HG02885 (cell line): ENCODE data around the gene NEUROD1.

Source experiments
- ATAC-seq: cut with Tn5 transposase; IDR thresholded peaks from one replicate; pipeline ENCODE4 v1.9.1; 2021; ENCODE audit warnings: mild to moderate bottlenecking; ENCODE audit not compliant: unreplicated experiment, poor library complexity

Gene NEUROD1

DNA sequence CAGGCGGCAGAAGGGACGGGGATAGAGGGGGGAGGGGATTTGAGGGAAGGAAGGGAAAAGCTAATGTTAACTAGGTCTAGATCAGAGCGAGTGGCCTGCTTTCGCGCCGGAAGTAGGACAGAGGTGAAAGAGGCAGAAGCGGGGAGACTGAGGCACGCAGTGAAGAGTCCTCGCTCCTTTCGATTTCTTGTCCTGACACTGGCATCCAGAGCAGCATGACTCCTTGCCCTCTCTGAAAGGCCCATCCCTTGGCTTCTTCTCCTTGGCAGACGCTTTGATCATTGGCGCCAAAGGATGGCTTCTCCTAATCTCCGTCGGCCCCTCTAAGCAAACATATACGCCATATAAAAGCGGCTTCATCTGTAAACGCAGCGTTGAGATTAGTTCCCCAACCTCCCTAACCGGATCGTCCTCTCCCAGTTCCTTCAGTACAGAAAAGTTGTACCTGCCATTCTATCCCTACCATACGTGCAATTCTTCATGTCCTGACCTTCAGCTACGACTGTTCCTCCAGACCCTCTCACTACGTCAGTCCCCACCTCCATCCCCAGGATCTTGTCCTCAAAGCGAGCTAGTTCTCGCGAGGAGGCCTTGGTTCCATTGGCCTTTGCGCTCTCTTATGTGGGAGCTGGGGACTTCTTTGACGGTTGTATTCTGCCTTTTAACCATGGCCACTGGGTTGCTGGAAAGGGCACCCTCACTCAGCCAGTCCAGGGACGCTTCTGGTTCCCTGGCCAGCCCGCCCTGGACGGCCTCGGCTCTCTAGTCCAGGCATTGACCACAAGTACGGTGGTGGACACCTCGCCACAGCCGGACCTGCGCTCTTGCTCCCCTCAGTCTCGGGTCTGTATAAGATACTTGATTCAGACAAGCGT lies 857 bp upstream of the NEUROD1 start:
- ATAC-seq, result no peak

DNA sequence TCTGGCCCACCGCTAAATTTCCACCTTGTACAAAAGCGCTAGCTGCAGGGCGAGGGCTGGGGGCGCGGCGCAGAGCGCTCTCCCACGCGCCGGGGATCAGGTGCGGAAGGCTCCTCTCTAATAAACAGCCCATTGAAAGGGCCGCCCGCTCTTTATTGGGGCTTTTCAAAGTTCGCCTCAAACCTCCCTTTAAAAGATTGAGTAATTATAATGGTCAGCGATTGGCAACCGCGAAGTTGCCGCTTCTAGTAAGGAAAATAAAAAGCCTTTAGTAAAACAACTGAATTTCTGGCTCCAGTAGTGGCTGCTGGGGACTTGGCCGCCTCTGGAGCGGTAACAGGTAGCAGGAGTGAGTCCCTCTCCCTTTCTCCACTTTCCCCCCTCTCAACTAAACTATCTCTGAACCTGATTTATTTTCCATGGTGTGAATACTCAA lies 755 bp downstream of the NEUROD1 start:
- no peak for ATAC-seq

DNA sequence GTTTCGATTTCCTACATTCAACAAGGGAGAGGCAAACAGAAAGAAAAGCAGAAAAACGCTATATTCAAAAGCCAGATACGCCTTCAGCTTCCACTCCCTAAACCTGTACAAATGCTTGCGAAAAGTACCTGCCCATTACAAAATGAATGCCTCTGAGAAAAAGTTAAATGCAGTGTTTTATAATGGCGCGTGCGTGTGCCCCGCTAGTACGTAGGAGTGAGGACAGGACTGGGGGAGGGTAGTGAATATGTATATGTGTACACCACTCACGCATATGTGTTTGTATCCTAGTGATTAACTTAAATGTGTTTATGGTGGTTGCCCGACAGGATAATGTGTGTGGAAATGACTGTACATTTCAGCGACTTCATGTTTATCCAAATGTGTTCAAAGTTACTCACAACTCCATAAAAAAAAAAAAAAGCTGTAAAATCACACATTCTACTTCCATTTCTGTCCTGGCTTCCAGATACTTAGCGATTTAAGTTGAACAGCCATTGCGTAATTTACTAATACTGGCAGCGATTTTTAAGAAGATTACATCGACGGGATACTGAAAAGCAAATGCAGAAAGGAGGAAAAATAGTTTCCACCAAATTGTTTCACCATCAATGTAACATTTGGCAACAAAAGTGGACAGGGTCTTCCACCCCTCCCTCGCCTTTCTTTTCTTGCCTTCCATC lies 1.3 kb downstream of the NEUROD1 start:
- no peak for ATAC-seq

DNA sequence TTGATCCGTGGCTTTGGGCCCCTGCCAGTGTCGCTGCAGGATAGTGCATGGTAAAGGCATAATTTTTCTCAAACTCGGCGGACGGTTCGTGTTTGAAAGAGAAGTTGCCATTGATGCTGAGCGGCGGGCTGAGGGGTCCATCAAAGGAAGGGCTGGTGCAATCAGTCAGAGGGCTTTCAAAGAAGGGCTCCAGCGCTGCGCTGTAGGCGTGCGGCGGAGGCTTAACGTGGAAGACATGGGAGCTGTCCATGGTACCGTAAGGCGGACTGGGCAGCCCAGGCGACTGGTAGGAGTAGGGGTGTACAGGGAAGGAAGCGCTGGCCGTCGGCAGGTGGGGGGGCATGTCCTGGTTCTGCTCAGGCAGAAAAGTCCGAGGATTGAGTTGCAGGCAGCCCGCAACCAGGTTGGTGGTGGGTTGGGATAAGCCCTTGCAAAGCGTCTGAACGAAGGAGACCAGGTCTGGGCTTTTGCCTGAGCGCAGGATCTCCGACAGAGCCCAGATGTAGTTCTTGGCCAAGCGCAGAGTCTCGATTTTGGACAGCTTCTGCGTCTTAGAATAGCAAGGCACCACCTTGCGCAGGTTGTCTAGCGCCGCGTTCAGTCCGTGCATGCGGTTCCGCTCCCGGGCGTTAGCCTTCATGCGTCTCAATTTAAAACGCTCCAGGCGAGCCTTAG lies 2.3 kb downstream of the NEUROD1 start:
- ATAC-seq, result peak; percentile 50

DNA sequence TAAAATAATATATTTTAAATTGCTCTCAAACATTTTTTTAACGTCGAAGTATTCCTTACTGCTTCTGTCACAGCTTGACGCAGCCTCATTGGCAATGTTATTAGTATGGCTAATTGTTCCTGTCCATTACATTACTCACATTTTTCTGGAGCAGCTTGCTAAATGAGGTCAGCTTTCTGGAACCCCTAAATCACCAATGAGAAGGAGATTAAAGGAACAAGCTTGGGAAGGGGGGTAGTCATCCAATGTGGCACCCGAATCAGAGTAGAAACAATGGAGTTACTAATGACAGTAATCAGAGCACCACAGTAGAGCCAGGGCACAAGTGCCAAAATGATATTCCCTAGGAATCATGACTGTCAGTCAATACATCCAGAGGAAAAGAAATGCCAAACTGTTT lies 5.1 kb downstream of the NEUROD1 start:
- no peak for ATAC-seq

DNA sequence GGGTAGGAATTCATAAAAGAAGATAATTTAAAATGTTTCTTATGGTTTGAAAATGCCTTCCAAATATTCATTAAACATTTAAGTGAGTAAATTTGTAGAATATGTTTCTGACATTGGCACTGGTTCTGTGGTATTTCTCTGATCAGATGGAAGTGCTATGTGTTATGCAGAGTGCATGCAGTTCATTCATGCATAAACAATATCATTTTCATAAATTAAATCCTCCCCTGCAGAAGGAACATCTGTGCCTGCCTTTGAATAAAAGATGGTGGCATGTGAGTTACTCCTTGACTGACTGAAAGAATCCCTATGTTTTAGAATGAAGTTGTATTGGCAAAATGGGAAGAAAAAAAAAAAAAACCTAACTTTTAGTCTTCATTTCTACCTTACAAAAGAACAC lies 5.9 kb downstream of the NEUROD1 start:
- ATAC-seq, result no peak

DNA sequence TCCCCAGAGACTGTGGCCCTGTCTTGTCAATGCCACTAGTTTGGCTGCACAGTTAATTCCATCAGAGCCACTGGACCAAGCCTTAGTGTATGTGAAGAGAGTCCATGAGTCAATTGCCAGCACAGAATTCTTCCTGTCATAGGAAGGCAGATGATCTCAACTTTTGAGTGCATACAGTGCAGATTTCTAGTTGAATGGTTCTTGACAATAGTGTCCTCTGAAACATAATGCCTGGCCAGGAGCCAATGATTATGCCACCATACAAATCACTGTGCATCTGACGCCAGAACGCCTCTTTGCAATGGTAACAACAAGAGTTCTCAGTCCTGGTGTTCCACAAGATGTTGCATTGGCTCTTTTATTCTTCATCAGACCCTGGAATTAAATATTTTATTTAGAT lies 7.1 kb downstream of the NEUROD1 start:
- ATAC-seq, result peak; percentile 18

DNA sequence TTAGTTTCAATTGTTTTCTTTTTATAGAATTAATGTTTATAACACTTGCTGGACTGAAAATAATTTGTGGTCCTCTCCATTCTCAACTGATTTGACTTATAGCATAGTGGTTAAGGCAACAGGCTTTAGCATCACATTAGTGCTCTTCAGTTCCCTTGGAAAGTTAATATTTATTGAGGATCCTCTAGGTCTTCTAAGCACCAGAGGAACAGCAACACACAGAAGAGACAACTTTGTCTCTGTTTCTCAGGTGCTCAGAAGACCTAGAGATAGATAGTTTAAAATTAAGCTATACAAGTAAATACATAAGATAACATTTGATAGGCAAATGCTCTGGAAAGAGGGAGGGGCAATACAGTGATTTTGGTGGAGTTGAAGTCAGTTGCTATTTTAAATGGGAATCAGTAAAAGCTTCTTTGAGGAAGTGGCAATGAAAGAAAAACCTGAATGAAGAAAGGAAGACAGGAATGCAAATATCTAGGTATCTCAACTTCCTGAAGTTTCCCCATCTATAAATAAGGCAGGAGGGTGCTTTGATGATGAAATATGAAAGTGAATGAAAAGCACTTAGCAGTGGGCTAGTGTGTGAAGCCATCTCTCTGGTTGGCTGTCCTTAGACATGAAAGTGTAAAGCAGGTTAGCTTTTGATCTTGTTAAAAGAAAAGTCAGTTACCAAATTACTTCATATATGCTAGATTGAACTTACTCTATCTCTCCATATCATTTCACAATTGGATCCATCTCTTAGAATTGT lies 7.9 kb downstream of the NEUROD1 start:
- ATAC-seq, result peak; percentile 90

DNA sequence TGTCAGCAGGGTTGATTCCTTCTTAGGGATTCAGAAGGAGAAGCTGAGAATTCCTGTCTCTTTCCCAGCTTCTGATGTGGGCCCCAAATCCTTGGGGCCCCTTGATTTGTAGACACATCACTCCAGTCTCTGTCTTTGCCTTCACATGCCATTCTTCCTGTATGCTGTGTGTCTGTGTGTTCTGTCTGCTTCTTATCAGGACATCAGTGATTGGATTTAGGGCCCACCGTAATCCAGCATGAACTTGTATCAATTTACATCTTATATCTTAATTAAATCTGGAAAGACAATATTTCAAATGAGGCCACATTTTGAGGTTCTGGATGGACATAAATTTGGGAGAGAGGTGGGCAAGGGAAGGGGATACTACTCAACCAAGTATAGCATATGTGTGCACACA lies 9.7 kb downstream of the NEUROD1 start:
- no peak for ATAC-seq

DNA sequence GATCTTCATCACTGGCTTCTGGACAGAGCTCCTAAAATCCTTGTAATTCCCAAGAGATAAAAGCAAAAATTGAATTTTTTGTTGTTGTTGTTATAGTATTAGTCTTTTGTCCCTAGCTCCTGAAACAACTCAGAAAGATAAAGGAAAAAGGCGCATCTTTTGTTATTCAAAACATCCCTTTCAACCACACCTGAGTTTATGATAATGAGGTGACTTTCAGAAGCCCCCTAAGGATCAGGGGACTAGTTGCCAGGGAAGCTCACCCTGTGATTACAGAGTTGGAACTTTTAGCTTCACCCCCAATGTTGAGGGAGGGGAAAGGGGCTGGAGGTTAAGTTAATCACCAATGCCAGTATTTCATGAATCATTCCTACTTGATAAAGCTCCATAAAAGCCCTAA lies 13.1 kb downstream of the NEUROD1 start:
- no peak for ATAC-seq

DNA sequence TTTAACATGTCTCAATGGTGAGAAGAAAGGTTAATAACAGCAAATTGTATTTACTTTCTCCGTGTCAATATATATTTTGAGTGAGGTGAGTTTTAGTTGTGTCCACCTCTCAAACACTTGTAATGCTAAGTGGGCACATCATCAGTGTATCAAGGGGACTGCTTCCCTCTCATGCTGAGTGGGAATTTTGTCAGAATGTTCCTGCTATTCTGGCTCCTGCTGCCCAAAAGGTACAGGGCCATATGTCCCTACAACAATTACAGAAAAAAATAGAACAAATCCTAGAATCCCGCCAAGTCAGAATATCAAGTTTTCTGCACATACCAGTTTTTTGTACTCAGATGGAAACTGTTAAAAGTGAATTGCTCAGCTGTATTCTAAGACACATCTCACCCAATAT lies 18.0 kb downstream of the NEUROD1 start:
- no peak for ATAC-seq

DNA sequence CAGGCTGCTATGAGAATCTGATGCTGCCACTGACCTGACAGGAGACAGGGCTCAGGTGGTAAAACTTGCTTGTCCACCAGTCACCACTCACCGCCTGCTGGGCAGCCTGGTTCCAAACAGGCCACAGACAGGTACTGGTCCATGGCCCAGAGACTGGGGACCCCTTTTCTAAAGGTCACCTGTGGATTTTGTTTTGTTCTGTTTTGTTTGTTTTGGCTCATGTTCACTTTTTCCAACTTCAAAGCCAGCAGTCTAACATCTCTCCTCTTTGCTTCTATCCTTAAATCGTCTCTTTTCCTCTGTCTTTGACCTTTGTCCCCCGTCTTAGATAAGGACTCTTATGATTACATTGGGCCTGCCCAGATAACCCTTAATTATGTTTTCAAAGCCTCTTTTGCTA lies 20.1 kb downstream of the NEUROD1 start:
- ATAC-seq, result no peak

DNA sequence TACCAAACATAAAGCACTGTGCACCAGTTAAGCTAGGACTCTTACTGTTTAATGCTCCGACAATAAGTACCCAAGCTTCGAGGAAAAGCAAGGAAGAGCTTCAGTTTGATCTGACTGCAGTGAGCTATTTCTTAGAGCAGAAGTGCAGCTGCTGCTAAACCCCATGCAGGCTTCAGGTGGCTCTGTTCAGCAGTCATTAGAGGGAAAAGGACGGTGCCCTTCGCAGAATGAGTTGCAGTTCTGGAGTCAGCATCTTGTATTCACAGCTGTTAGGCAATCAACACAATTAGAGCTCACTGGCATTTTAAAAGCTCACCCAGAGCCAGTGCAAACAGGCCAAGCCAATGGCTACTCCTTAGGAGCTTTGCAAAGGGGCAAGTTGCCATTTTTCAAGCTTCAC lies 21.9 kb downstream of the NEUROD1 start:
- ATAC-seq, result no peak

DNA sequence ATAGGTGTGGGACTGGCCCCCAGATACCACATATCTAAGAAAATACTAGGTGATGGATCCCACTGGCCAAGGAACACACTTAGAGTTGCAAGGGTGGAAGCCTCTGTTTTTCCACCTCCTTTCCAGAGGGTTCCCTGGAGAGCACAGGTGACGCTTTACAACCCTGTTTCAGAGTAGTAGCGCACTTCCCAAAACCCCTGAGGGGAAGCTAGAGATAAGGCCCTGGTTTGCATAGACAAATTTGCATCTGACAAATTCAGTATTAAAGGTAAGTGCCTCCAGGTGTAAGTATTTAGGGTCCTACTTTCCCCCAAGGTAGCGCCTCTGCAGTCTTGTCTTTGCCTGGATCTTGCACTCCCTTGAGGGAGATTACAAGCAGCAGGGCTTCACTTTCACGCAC lies 22.9 kb downstream of the NEUROD1 start:
- ATAC-seq, result no peak

DNA sequence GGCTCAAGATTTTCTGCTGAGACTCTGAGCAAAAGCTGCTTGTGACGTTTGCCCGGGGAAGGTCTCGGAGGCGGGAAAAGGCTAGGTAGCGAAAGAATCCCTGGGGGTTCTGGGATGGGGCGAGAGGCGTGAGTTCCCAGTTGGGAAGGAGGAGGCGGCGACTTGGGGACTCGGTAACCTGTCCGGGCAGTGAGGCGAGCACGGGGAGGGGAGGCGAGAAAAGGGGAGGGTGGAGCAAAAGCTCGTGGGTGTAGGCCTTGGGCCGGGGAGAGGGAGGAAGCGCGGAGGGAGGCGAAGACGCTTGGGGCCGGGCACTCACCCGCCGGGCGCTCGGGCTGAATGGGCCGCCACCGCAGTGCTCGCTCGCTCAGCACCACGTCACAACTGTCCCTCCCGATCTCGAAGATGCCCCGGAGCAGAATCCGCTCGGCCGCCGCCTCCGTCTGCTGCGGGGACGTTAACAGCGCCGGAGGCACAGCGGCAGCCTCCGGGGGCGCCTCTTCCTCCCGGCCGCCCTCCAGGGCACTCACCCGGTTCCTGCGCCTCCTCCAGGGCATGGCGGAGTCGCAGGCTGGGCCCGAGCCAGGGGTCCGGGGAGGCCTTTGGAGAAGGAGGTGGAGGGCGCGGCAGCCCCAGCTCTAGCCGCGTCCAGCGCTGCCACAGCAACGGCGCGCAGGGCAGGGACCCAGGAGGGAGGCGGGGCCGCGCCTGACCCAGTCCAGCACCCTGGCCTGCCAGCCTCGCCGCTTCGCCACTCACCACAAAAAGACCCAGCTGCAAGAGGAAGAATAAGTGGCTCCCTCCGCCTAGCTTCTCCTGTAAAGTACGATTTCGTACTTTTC lies 23.6 kb downstream of the NEUROD1 start, which contains the start of gene CERKL:
Gene CERKL, minus strand, starts transcription at position 656 of the 842 bp plus-strand sequence. Its CDS starts 99 bp downstream, at position 557.
- ATAC-seq, result peak; percentile 91

DNA sequence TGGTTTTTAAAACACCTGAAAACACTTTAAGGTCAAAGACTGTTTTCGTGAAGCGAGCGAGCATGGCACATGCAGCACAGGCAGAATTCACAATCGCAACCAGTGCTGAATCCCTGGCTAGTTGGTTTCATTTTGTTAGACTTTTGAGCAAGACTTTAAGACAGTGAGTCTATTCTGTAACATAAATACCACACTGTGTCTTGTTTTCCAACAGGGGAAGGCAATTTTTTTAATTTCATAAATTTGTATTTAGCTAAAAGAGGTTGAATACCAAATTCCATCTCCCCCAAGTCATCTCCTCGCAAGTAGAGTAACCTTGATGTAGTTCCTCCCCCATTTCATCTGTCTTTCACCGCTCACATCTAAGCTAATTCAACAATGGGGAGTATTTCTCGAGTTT lies 24.8 kb downstream of the NEUROD1 start:
- ATAC-seq, result no peak

DNA sequence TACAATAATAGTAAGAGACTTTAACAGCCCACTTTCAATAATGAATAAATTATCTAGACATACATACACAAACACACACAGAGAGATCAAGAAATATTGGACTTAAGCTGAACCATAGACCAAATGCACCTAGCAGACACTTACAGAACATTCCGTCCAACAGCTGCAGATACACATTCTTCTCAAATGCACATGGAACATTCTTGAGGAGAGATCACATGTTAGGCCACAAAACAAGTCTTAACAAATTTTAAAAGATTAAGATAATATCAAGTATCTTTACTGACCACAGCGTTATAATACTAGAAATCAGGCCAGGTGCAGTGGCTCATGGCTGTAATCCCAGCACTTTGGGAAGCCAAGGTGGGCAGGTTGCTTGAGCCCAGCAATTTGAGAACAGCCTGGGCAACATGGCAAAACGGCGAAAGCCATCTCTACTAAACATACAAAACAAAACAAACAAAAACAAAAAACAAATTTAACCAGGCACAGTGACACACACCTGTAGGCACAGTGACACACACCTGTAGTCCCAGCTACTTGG lies 30.8 kb downstream of the NEUROD1 start:
- no peak for ATAC-seq

DNA sequence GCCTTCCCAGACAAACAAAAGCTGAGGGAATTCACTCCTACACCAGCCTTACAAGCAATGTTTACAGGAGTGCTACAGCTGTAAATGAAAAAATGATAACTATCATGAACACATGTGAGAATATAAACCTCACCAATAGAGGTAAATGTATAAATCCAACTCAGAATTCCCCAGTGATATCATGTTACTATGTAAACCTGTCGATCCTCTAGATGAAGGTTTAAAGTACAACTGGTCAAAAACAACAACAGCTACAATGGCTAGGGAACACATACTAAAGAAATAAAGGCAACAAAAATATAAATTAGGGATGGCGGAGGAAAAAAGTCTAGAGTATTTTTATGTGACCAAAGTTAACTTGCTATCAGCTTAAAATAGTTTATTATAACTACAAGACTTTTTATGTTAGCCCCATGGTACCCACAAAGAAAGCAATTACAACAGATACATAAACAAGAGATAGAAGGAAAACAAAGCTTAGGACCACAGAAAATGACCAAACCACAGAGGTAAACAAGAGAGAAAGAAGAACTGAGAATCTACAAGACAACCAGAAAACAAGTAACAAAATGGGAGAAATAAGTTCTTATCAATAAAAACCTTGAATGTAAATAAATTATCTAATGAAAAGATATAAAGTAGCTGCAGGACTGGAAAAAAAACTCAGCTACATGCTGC lies 31.7 kb downstream of the NEUROD1 start:
- ATAC-seq, result no peak
